Aorta (tissue), 5 donors: ENCODE data around the gene HAS3. TPM values are rescaled to one million over a fixed set of nuclear protein-coding genes. Genes with fewer than 3 reads are reported as not detected.
A peak's percentile ranks its signal among the peaks of the same experiment; 100 is the strongest.
"Not testable (repeated sequence)": the region's sequence is repeated elsewhere in the genome, so short reads cannot be mapped to it uniquely, and the experiment has no call there.

Experiments
- ATAC-seq: fragments of 200-7000 bp; cut with Tn5 transposase; one replicate; pipeline ENCODE4 v1.9.1; 2022; ENCODE audit warnings: moderate library complexity; ENCODE audit not compliant: low FRiP score
- DNase-seq, 2 donors: peaks; one replicate each; pipeline ENCODE4 v3.0.0-alpha.2; 2020
- H3K27ac ChIP-seq, 2 donors: one replicate each; pipeline ENCODE4 v1.5.1; 2013; ENCODE audit warnings: low read length in 2 of 2, mild to moderate bottlenecking in 2 of 2, moderate library complexity in 2 of 2, control low read depth in 1 of 2, inconsistent platforms in 1 of 2, low read depth in 1 of 2
- H3K27me3 ChIP-seq, 2 donors: one replicate each; pipeline ENCODE4 v1.6.1; 2013; ENCODE audit warnings: control low read depth in 1 of 2, low read length in 1 of 2, mild to moderate bottlenecking in 1 of 2, moderate library complexity in 1 of 2; ENCODE audit not compliant: insufficient read depth in 2 of 2, control insufficient read depth in 1 of 2
- H3K36me3 ChIP-seq, 2 donors: one replicate each; pipeline ENCODE4 v1.6.1; 2013; ENCODE audit warnings: control low read depth in 1 of 2, low read length in 1 of 2, mild to moderate bottlenecking in 1 of 2; ENCODE audit not compliant: insufficient read depth in 2 of 2, control insufficient read depth in 1 of 2
- H3K4me1 ChIP-seq, 2 donors: one replicate each; pipeline ENCODE4 v1.6.1; 2013; ENCODE audit warnings: low read length in 2 of 2, control low read depth in 1 of 2, mild to moderate bottlenecking in 1 of 2, moderate library complexity in 1 of 2; ENCODE audit not compliant: insufficient read depth in 2 of 2, control insufficient read depth in 1 of 2
- H3K4me3 ChIP-seq, 2 donors: one replicate each; pipeline ENCODE4 v1.5.1; 2013; ENCODE audit warnings: low read length in 2 of 2, control low read depth in 1 of 2, mild to moderate bottlenecking in 1 of 2
- H3K9me3 ChIP-seq: one replicate; pipeline ENCODE4 v1.6.1; 2013; ENCODE audit warnings: mild to moderate bottlenecking, low read length; ENCODE audit not compliant: control insufficient read depth
- WGBS, 2 donors: extraction: QIAGEN DNeasy Blood & Tissue Kit; methylation state at CpG; one replicate each; pipeline ENCODE4 v1.1.7; 2013; 5-methylcytosine and 5-hydroxymethylcytosine counted together
- intact Hi-C, 2 donors: fragments of 100-400 bp; cut with DNase I; formaldehyde crosslinking; loops; one replicate each; pipeline versions ENCODE4 v1.14.2 to v1.15.0; 2022
- polyA plus RNA-seq, 2 donors: library from polyadenylated mRNA; stranded (reverse); fragments of 200-250 nt; gene quantifications; one replicate each; pipeline ENCODE4 v1.2.3, GENCODE V29; 2013
- total RNA-seq, 2 donors: library from RNA; stranded (reverse); fragmentation: NEBNext Ultra II Directional; extraction: Animal tissue kit (Norgen Biotek cat#: 25700); gene quantifications; one replicate each; pipeline ENCODE4 v1.2.1, GENCODE V29; 2021
- donor health status: healthy with polysubstance abuse.
- donor health status: Bipolar disorder and iron deficiency.
- donor health status: DM: no; HTN: no; CAD: no.
- donor health status: DM: no; HTN: no; CAD: no.
- donor health status: DM: yes; HTN: yes; CAD: no.

The HAS3 gene
- total and polyA plus RNA-seq, 4 donors, result 0.54 to 1.3 (median 0.78) TPM

DNA sequence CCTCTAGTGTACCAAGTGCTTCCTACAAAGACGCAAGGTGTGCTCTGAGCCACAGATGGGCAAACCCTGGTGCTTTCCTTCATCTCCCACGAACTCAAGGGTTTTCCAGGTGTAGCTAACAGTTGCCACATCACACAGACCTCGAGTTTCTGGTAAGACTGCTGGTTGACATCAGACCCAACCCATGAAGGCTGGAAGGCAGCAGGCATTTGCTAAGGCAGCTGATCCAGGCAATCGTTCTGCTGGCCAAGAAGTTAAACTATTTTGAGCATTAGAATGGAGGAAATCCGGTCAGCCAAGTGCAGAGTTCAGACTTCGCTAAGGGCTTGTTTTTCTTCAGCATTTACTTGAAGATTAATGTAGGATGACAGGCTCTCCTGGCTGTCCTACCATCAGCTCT, 11.5 kb downstream of the HAS3 start:
- WGBS, 2 donors, result 28 to 29% methylated on average over 6 of the region's 6 CpGs
- no peak for ATAC-seq
- Histone ChIP-seq H3K4me3 (no peak overlapping the region), H3K27me3 (no peaks in the 10 kb centered on the region), H3K4me1 (no peaks in the 10 kb centered on the region), H3K27ac (no peak overlapping the region), H3K9me3 (no peaks in the 10 kb centered on the region), H3K36me3 (peaks cover 0 to 2% of the 10 kb centered on the region in 2 donors)
- intact Hi-C loops, result loop anchor here in 1 of 2 donors (5.0 kb wide), 1 partner anchor 275 kb away; the partner anchor contains the start of gene TANGO6
- DNase-seq, result no peak

DNA sequence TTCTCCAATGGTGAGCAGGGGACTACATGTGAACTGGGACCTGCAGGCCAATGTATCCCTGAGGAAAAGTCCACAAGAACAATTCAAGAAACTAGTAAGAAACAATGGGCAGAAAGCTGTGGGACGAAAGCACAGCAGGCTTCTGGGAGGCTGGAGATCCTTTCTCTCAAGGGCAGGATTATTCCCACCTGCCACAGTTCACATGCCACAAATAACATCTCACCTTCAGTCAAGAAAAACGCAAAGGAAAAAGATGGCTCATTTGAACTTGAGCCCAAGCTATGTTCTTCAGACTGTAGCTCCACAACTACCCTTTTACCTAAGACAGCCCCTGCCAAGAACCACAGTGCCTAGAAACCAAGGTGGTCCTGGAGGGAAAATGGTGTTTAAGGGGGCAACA, 13.0 kb downstream of the HAS3 start:
- peaks cover 0 to 2% of the 10 kb centered on the region in 2 donors for H3K36me3 ChIP-seq
- WGBS, 2 donors, result 91 to 93% methylated on average over 2 of the region's 2 CpGs
- intact Hi-C loops, result loop anchor here in 1 of 2 donors (5.0 kb wide), 1 partner anchor 276 kb away; the partner anchor contains the start of gene TANGO6
- no peak overlapping the region for H3K27ac ChIP-seq
- ATAC-seq, result no peak
- no peak for DNase-seq
- no peaks in the 10 kb centered on the region for H3K4me1 ChIP-seq
- H3K9me3 ChIP-seq, result no peaks in the 10 kb centered on the region
- no peaks in the 10 kb centered on the region for H3K27me3 ChIP-seq
- H3K4me3 ChIP-seq, result no peak overlapping the region

DNA sequence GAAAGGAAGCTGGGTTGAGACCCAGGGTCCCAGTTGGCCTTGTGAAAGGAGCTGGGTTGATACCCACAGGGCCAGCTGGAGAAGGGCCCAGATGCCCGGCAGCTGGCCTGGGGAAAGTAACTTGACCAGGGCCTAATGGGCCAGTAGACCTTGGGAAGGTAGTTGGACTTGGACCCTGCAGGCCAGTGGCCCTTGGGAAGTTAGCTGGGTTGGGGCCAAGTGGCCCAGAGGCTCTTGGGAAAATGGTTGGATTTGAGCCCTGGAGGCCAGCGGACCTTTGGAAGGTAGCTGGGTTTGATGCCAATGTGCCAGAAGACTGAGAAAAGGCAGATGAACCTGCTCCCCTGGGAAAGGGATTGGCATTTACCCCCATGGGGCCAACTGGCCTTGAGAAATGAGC, 13.5 kb downstream of the HAS3 start:
- no peak overlapping the region for H3K4me3 ChIP-seq
- H3K9me3 ChIP-seq, result no peaks in the 10 kb centered on the region
- H3K27me3 ChIP-seq, result no peaks in the 10 kb centered on the region
- no peak overlapping the region for H3K27ac ChIP-seq
- WGBS, 2 donors, result 64 to 78% methylated on average over 2 of the region's 2 CpGs
- intact Hi-C loops, result loop anchor here in 1 of 2 donors (5.0 kb wide), 1 partner anchor 277 kb away; the partner anchor contains the start of gene TANGO6
- peaks cover 0 to 2% of the 10 kb centered on the region in 2 donors for H3K36me3 ChIP-seq
- ATAC-seq (no peak), DNase-seq (peak in 1 of 2 donors; percentile 51)
- H3K4me1 ChIP-seq, result no peaks in the 10 kb centered on the region

DNA sequence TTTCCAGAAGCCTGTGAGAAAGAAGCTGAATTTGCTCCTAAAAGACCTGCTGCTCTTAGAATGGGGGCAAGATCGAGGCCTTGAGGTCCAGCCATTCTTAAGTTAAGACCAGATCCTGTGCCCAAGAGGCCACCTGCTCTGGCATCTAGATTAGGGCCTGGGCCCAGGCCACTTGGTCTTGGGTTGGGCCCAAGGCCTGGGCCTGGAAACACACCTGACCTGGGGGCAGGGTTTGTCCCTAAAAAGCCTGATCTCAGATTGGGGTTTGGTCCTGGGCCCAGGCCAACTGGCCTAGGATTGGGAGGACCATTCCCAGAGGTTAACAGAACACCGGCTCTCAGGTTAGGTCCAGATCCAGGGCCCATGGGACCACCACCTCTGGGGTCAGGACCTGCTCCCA, 14.1 kb downstream of the HAS3 start:
- Histone ChIP-seq H3K9me3 (no peaks in the 10 kb centered on the region), H3K4me3 (no peak overlapping the region), H3K27ac (no peak overlapping the region), H3K27me3 (no peaks in the 10 kb centered on the region), H3K36me3 (peaks cover 0 to 2% of the 10 kb centered on the region in 2 donors), H3K4me1 (no peaks in the 10 kb centered on the region)
- intact Hi-C loops, result loop anchor here in 1 of 2 donors (5.0 kb wide), 1 partner anchor 277 kb away; the partner anchor contains the start of gene TANGO6
- ATAC-seq (no peak), DNase-seq (peak in 1 of 2 donors; percentile 49)
- WGBS, 2 donors, result 98 to 100% methylated on average over 2 of the region's 2 CpGs

DNA sequence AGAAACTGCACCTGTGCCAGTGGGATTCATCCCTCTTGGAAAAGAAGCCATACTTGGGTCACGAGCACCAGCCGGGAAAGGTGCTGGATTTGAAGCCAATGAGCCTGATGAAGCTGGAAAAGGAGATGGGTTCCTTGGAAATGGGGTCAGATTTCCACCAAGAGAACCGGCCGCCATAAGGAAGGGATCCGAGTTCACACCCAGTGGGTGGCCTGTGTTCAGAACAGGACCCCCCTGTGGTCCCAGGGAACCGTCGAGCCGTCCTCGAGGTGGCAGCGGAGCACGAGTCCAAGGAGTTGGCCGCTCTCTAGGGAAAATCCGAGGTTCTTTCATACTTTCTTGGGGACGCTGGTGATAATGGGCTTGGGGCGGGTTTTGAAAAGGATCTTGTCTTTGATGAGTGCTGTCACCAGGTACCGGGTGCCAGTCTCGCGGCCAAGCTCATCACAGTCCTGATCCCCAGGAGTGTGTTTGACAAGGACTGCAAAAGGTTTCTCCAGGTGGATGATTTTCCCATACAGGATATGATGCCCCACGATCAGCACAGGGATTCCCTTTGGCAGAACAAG, 14.7 kb downstream of the HAS3 start:
- H3K27me3 ChIP-seq, result no peaks in the 10 kb centered on the region
- no peaks in the 10 kb centered on the region for H3K36me3 ChIP-seq
- DNase-seq (peak in 1 of 2 donors; percentile 67), ATAC-seq (no peak)
- no peaks in the 10 kb centered on the region for H3K9me3 ChIP-seq
- H3K4me3 ChIP-seq, result no peak overlapping the region
- H3K27ac ChIP-seq, result no peak overlapping the region
- no peaks in the 10 kb centered on the region for H3K4me1 ChIP-seq
- intact Hi-C loops, result loop anchor here (5.0 kb wide), 2 partner anchors 218 to 593 kb away; no protein-coding TSS in a partner anchor
- WGBS, 2 donors, result 95% methylated on average over 19 of the region's 19 CpGs

DNA sequence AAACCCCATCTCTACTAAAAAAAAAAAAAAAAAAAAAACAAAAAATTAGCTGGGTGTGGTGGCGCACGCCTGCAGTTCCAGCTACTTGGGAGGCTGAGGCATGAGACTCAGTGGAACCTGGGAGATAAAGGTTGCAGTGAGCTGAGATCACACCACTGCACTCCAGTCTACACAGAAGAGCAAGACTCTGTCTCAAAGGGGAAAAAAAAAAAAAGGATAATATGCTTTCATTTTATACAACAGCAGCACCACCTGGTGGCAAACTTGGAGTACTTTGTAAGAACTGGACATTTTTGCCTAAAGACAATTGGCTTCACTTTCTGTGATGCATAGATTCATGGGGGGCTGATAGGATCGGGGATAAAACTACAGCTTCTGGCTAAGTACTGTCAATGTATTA, 18.5 kb downstream of the HAS3 start:
- no peaks in the 10 kb centered on the region for H3K4me1 ChIP-seq
- 86 to 87% methylated on average over 3 of the region's 3 CpGs for WGBS, 2 donors
- H3K27ac ChIP-seq, result no peak overlapping the region
- ATAC-seq (no peak), DNase-seq (peak in 1 of 2 donors; percentile 63)
- H3K9me3 ChIP-seq, result no peaks in the 10 kb centered on the region
- intact Hi-C loops, result loop anchor here (5.0 kb wide), 2 partner anchors 222 to 597 kb away; no protein-coding TSS in a partner anchor
- no peaks in the 10 kb centered on the region for H3K36me3 ChIP-seq
- H3K4me3 ChIP-seq, result no peak overlapping the region
- no peaks in the 10 kb centered on the region for H3K27me3 ChIP-seq

DNA sequence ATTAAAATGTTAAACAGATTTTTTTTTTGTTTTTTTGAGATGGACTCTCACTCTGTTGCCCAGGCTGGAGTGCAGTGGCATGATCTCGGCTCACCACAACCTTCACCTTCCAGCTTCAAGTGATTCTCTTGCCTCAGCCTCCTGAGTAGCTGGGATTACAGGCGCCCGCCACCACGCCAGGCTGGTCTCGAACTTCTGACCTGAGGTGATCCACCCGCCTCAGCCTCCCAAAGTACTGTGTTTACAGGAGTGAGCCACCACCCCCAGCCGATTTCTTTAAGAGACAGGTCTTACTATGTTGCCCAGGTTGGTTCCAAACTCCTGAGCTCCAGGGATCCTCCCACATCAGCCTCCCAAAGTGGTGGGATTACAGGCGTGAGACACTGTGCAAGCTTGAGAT, 19.0 kb downstream of the HAS3 start:
- not testable (repeated sequence) for H3K4me1 ChIP-seq, H3K27ac ChIP-seq, H3K4me3 ChIP-seq, H3K9me3 ChIP-seq, H3K27me3 ChIP-seq, H3K36me3 ChIP-seq, ATAC-seq
- peak in 1 of 2 donors; percentile 59 for DNase-seq
- intact Hi-C loops, result loop anchor here (5.0 kb wide), 2 partner anchors 222 to 597 kb away; no protein-coding TSS in a partner anchor
- WGBS, 2 donors, result 88 to 89% methylated on average over 8 of the region's 8 CpGs

DNA sequence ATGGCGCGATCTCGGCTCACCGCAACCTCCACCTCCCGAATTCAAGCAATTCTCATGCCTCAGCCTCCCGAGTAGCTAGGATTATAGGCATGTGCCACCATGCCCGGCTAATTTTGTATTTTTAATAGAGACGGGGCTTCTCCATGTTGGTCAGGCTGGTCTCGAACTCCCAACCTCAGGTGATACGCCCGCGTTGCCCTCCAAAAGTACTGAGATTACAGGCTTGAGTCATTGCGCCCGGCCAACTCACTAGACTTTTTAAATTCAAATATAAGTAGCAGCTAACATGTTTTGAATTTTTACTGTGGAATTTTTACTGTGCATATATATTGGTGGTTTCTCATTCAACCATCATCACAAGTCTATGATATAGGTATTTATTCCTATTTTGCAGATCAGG, 19.5 kb downstream of the HAS3 start:
- not testable (repeated sequence) for H3K4me3 ChIP-seq, H3K36me3 ChIP-seq, H3K27ac ChIP-seq, H3K27me3 ChIP-seq, H3K4me1 ChIP-seq, ATAC-seq, H3K9me3 ChIP-seq
- 93% methylated on average over 14 of the region's 14 CpGs for WGBS, 2 donors
- peak in 1 of 2 donors; percentile 24 for DNase-seq
- intact Hi-C loops, result loop anchor here (5.0 kb wide), 2 partner anchors 223 to 598 kb away; no protein-coding TSS in a partner anchor

DNA sequence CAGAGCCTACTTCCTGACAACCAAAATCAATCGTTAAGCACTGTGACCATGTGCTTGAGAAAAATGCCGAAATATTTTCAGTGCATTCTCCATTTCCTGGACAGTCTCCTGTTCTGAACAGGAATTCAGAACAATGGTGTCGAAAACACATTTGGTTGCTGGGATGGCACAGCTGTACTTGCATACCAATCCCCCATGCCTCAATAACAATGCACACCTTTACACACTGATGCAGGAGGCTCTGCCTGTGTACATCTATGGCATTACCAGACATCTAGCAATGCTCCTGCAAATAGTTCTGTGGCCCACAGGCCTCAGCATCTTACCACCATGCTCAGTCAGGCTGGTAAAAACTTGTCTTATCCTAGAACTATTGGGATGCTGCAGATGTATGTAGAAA, 20.8 kb downstream of the HAS3 start:
- WGBS, 2 donors, result 80 to 88% methylated on average over 3 of the region's 3 CpGs
- no peaks in the 10 kb centered on the region for H3K9me3 ChIP-seq
- DNase-seq, result peak in 1 of 2 donors; percentile 6
- no peak overlapping the region for H3K4me3 ChIP-seq
- no peaks in the 10 kb centered on the region for H3K36me3 ChIP-seq
- intact Hi-C loops, result no loop called here
- ATAC-seq, result no peak
- no peaks in the 10 kb centered on the region for H3K4me1 ChIP-seq
- H3K27ac ChIP-seq, result no peak overlapping the region
- no peaks in the 10 kb centered on the region for H3K27me3 ChIP-seq
